Coronary artery (tissue), 2 donors: ENCODE measurements around the gene TMEM184B.

Experiments
- DNase-seq: peaks from one replicate; pipeline ENCODE4 v3.0.0-alpha.2; 2017; ENCODE audit warnings: low spot score
- H3K27ac ChIP-seq, 2 donors: fragments of 200-600 bp; sonication (generic); one replicate each; pipeline ENCODE4 v1.5.1; 2016 to 2019
- H3K4me3 ChIP-seq: fragments of 200-600 bp; sonication (generic); 2 replicates; pipeline ENCODE4 v1.5.1; 2016; ENCODE audit warnings: mild to moderate bottlenecking, moderate library complexity
- CTCF ChIP-seq: fragments of 200-600 bp; sonication (generic); IDR thresholded peaks from one replicate; pipeline ENCODE4 v1.5.1; 2019; ENCODE audit warnings: antibody characterized with exemption

TMEM184B gene

GRCh38 chr22:38272373-38273134, at the start of gene TMEM184B:
TSS of gene TMEM184B (minus strand) at chr22:38273010. CDS start at chr22:38247961, 25,049 bp downstream.
- Histone ChIP-seq H3K27ac (peak within 1 kb of the TSS; percentile 93 to 96), H3K4me3 (peak within 1 kb of the TSS; percentile 95)
- TF ChIP-seq CTCF: no peak
- no peak for DNase-seq

- no peak overlapping the region for H3K27ac ChIP-seq
- no peak overlapping the region for H3K4me3 ChIP-seq
- DNase-seq: no peak
- no peak for TF ChIP-seq CTCF
Measured at GRCh38 chr22:38320605-38321402, 48.0 kb upstream of the TMEM184B start.

- H3K27ac ChIP-seq: peak overlapping the region; percentile 97 to 99
- DNase-seq: no peak
- no peak for TF ChIP-seq CTCF
- no peak overlapping the region for H3K4me3 ChIP-seq
Measured at GRCh38 chr22:38318792-38319773, 46.3 kb upstream of the TMEM184B start.

GRCh38 chr22:38317995-38318715, 45.3 kb upstream of the TMEM184B start:
- TF ChIP-seq CTCF: no peak
- Histone ChIP-seq H3K4me3 (peak overlapping the region; percentile 96), H3K27ac (peak overlapping the region; percentile 97 to 99)
- DNase-seq: peak; percentile 90

- Histone ChIP-seq H3K27ac (peak within 1 kb of the TSS; percentile 97 to 99), H3K4me3 (peak within 1 kb of the TSS; percentile 96)
- TF ChIP-seq CTCF: no peak
- DNase-seq: no peak
Measured at GRCh38 chr22:38317122-38317994, 44.5 kb upstream of the TMEM184B start, which contains the start of gene CSNK1E. TSS of gene CSNK1E (minus strand) at chr22:38317433. CDS start at chr22:38314157, 3,276 bp downstream.
